NB4 (cell line): ENCODE data around the gene EFHC2.

Source experiments
- CTCF ChIP-seq: IDR thresholded peaks from one replicate; pipeline ENCODE4 v1.5.1; 2012; ENCODE audit warnings: low read depth, low read length
- MAX ChIP-seq: IDR thresholded peaks from 2 replicates; pipeline ENCODE4 v1.6.1; 2011; ENCODE audit warnings: low read depth, low read length
- MYC ChIP-seq: IDR thresholded peaks from 2 replicates; pipeline ENCODE4 v1.6.1; 2011; ENCODE audit warnings: low read depth, low read length
- POLR2A ChIP-seq: IDR thresholded peaks from 2 replicates; pipeline ENCODE4 v1.6.1; 2011; ENCODE audit warnings: mild to moderate bottlenecking; ENCODE audit not compliant: insufficient read length; ENCODE audit errors: extremely low read depth

DNA sequence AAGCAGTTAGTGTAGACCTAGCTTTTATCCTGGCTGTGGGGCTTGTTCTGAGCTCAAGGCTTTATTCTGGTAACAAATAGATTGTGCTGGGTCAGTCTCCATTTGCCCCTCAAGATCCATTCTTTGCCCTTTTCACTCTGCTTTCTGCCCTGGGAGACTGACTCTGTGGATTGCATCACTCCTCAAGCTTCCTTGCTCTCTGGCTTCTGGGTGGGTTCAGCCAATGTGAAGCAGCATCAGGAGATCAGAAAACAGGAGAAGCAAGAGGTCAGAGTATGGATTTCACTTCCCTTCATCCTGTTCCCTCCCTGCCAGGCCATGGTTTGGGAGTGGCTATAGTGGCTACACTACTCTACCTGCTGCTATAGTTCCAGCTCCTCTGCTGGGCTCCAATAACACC, 186.2 kb downstream of the EFHC2 start:
- no peak for TF ChIP-seq CTCF
- no peak for TF ChIP-seq MAX
- no peak for TF ChIP-seq POLR2A
- no peak for TF ChIP-seq MYC
